Lower leg skin (tissue), 4 donors: ENCODE results near the gene ZNF782. TPM values are rescaled to one million over a fixed set of nuclear protein-coding genes. Genes with fewer than 3 reads are reported as not detected.

Experiments
- DNase-seq, 2 donors: peaks; one replicate each; pipeline ENCODE4 v3.0.0-alpha.2; 2019; ENCODE audit warnings: low spot score in 2 of 2
- H3K4me3 ChIP-seq: fragments of 200-600 bp; sonication (generic); 2 replicates; pipeline ENCODE4 v1.5.1; 2017; ENCODE audit warnings: mild to moderate bottlenecking, low read depth; ENCODE audit not compliant: poor library complexity, severe bottlenecking
- CTCF ChIP-seq, 3 donors: fragments of 450-650 bp; IDR thresholded peaks; one replicate each; pipeline ENCODE4 v1.5.1; 2016; ENCODE audit warnings: antibody characterized with exemption in 3 of 3, mild to moderate bottlenecking in 3 of 3, moderate library complexity in 2 of 3
- POLR2A ChIP-seq, 2 donors: fragments of 450-650 bp; IDR thresholded peaks; one replicate each; pipeline ENCODE4 v1.6.1; 2016 to 2017; ENCODE audit warnings: antibody characterized with exemption in 2 of 2, mild to moderate bottlenecking in 1 of 2, moderate library complexity in 1 of 2
- WGBS, 2 donors: methylation state at CpG; one replicate each; pipeline ENCODE4 v1.1.5; 2018; 5-methylcytosine and 5-hydroxymethylcytosine counted together
- intact Hi-C: fragments of 100-400 bp; cut with DNase I; formaldehyde crosslinking; loops from one replicate; pipeline ENCODE4 v1.15.0; 2023; ENCODE audit warnings: low total_unique reads
- total RNA-seq, 4 donors: library from RNA; depleted of rRNA; stranded (reverse); fragments of >200 nt; gene quantifications; one replicate each; pipeline ENCODE4 v1.1.0, GENCODE V29; 2016

Gene ZNF782
- total RNA-seq, 4 donors from 2014 or later = 5.0 to 13.4 (median 7.9) TPM

GRCh38 chr9:96858018-96858573 lies 3.8 kb upstream of the ZNF782 start:
- no peak for TF ChIP-seq CTCF (IDR thresholded peaks at IDR 0.05)
- no peak for TF ChIP-seq POLR2A (IDR thresholded peaks at IDR 0.05)
- no peak overlapping the region for H3K4me3 ChIP-seq
- intact Hi-C loops = loop anchor here (10.0 kb wide), 1 partner anchor 527 kb away; no protein-coding TSS in a partner anchor
- no peak for DNase-seq
- WGBS, 2 donors = 88 to 90% methylated on average over 2 of the region's 2 CpGs

GRCh38 chr9:96856363-96857286 lies 2.3 kb upstream of the ZNF782 start:
- no peak for TF ChIP-seq POLR2A (IDR thresholded peaks at IDR 0.05)
- peak in 1 of 3 donors; percentile 52 for TF ChIP-seq CTCF (IDR thresholded peaks at IDR 0.05)
- no peak for DNase-seq
- intact Hi-C loops = loop anchor here (10.0 kb wide), 1 partner anchor 528 kb away; no protein-coding TSS in a partner anchor
- no peak overlapping the region for H3K4me3 ChIP-seq
- 15 to 22% methylated on average over 6 of the region's 6 CpGs for WGBS, 2 donors

GRCh38 chr9:96854651-96855273 lies 448 bp upstream of the ZNF782 start:
- H3K4me3 ChIP-seq = peak overlapping the region; percentile 66
- TF ChIP-seq POLR2A (IDR thresholded peaks at IDR 0.05) (no peak), CTCF (IDR thresholded peaks at IDR 0.05) (no peak)
- DNase-seq = no peak
- WGBS, 2 donors = 16 to 17% methylated on average over 16 of the region's 16 CpGs
- intact Hi-C loops = loop anchor here (10.0 kb wide), 1 partner anchor 530 kb away; no protein-coding TSS in a partner anchor

GRCh38 chr9:96852676-96853075 lies 1.6 kb downstream of the ZNF782 start:
- no peak overlapping the region for H3K4me3 ChIP-seq
- 44 to 60% methylated on average over 4 of the region's 4 CpGs for whole genome bisulfite sequencing, 2 donors
- TF ChIP-seq CTCF (IDR thresholded peaks at IDR 0.05) = no peak
- TF ChIP-seq POLR2A (IDR thresholded peaks at IDR 0.05) = no peak
- intact Hi-C loops = loop anchor here (10.0 kb wide), 1 partner anchor 532 kb away; no protein-coding TSS in a partner anchor
- DNase-seq = no peak

- intact Hi-C loops = no loop called here
- H3K4me3 ChIP-seq = no peak overlapping the region
- WGBS, 2 donors = 79 to 90% methylated on average over 2 of the region's 2 CpGs
- no peak for DNase-seq
- no peak for TF ChIP-seq POLR2A (IDR thresholded peaks at IDR 0.05)
- TF ChIP-seq CTCF (IDR thresholded peaks at IDR 0.05) = no peak
Observed at GRCh38 chr9:96844040-96844439, 10.3 kb downstream of the ZNF782 start.
